GM12878 (cell line): ENCODE results near the gene CNNM2. TPM values are rescaled to one million over a fixed set of nuclear protein-coding genes. Genes with fewer than 3 reads are reported as not detected.

Source experiments
- ATAC-seq: fragments of 200-7000 bp; cut with Tn5 transposase; 3 replicates; pipeline ENCODE4 v1.9.1; 2020; ENCODE audit warnings: mild to moderate bottlenecking, moderate library complexity
- BruUV-seq: library from RNA; stranded (reverse); fragments of 400-500 nt; replicated peaks from 2 replicates; lab custom pipeline; 2021; lab: Mats Ljungman, UMichigan
- CTCF ChIA-PET: fragments of 300-600 bp; sonication (Branson Sonifier 250); formaldehyde crosslinking; extraction: SDS; loops from one replicate; lab custom pipeline; 2021; ENCODE audit warnings: inconsistent platforms; lab: Yijun Ruan, JAX
- POLR2A ChIA-PET: fragments of 350-600 bp; formaldehyde crosslinking; extraction: SDS; loops from one replicate; lab custom pipeline; 2021; ENCODE audit warnings: inconsistent platforms; lab: Charles Lee
- RAD21 ChIA-PET: fragments of 300-600 bp; sonication (Branson Sonifier 250); formaldehyde crosslinking; loops from one replicate; lab custom pipeline; 2023; ENCODE audit warnings: antibody characterized with exemption; ENCODE audit not compliant: unreplicated experiment; lab: Charles Lee
- SMC1A ChIA-PET: fragments of 300-600 bp; sonication (Branson Sonifier 250); formaldehyde crosslinking; loops from one replicate; lab custom pipeline; 2023; ENCODE audit not compliant: unreplicated experiment, uncharacterized antibody; lab: Charles Lee
- DNase-seq: peaks from one replicate; pipeline ENCODE4 v3.0.0-alpha.2; 2011; ENCODE audit warnings: low read depth, low spot score
- FAIRE-seq: peaks from 3 replicates; lab custom pipeline; 2011; peaks lifted over from hg19 to GRCh38; lab: Jason Lieb, UNC
- H2AFZ ChIP-seq: 2 replicates; pipeline ENCODE4 v1.6.0; 2011; ENCODE audit warnings: low read depth, low read length, control low read depth; ENCODE audit not compliant: control insufficient read depth
- H3K27ac ChIP-seq: 2 replicates; pipeline ENCODE4 v1.5.1; 2011; ENCODE audit warnings: control low read depth; ENCODE audit not compliant: control insufficient read depth, insufficient read depth
- H3K27me3 ChIP-seq, 2 experiments: replicated peaks in 1 of 2; 2 replicates each; pipeline versions ENCODE4 v1.6.0 to v1.6.1; 2011; ENCODE audit warnings: low read length in 1 of 2; ENCODE audit not compliant: control insufficient read depth in 2 of 2, insufficient read depth in 2 of 2
- H3K36me3 ChIP-seq, 2 experiments: 2 replicates each; pipeline ENCODE4 v1.5.1; 2011; ENCODE audit warnings: low read length in 1 of 2; ENCODE audit not compliant: control insufficient read depth in 2 of 2, insufficient read depth in 2 of 2
- H3K4me1 ChIP-seq: 2 replicates; pipeline ENCODE4 v1.6.1; 2011; ENCODE audit warnings: mild to moderate bottlenecking, low read length, moderate library complexity, mixed read lengths; ENCODE audit not compliant: control insufficient read depth, insufficient read depth
- H3K4me2 ChIP-seq: 2 replicates; pipeline ENCODE4 v1.6.0; 2011; ENCODE audit warnings: control low read depth; ENCODE audit not compliant: control insufficient read depth, insufficient read depth
- H3K4me3 ChIP-seq: fragments of 200-600 bp; sonication (generic); 2 replicates; pipeline ENCODE4 v1.5.1; 2016
- H3K79me2 ChIP-seq: 2 replicates; pipeline ENCODE4 v1.6.0; 2011; ENCODE audit warnings: low read length; ENCODE audit not compliant: control insufficient read depth, insufficient read depth
- H3K9ac ChIP-seq: 2 replicates; pipeline ENCODE4 v1.8.0; 2011; ENCODE audit warnings: low read length, control low read depth, mixed read lengths; ENCODE audit not compliant: control insufficient read depth, insufficient read depth
- H3K9me3 ChIP-seq: replicated peaks from 3 replicates; pipeline ENCODE4 v1.5.1; 2011; ENCODE audit warnings: mild to moderate bottlenecking, low read length; ENCODE audit not compliant: control insufficient read depth, insufficient read depth
- H4K20me1 ChIP-seq: 2 replicates; pipeline ENCODE4 v1.6.0; 2011; ENCODE audit not compliant: control insufficient read depth, insufficient read depth
- ASH2L ChIP-seq: fragments of 300-600, 200-600 bp; sonication (generic); IDR thresholded peaks from 2 replicates; pipeline ENCODE4 v1.6.1; 2017; ENCODE audit warnings: low read depth, mild to moderate bottlenecking, borderline replicate concordance
- BMI1 ChIP-seq: fragments of 450-650 bp; IDR thresholded peaks from 2 replicates; pipeline ENCODE4 v1.6.1; 2016; ENCODE audit warnings: mild to moderate bottlenecking, moderate library complexity, borderline replicate concordance
- CBX5 ChIP-seq: sonication (generic); IDR thresholded peaks from 2 replicates; pipeline ENCODE4 v1.6.1; 2016; ENCODE audit warnings: low read depth, moderate library complexity, mild to moderate bottlenecking, inconsistent platforms
- CHD2 ChIP-seq: IDR thresholded peaks from 2 replicates; pipeline ENCODE4 v1.6.1; 2011; ENCODE audit warnings: low read depth, low read length, improper control_type of control experiment, borderline replicate concordance
- IKZF2 ChIP-seq, 2 experiments: fragments of 450-650 bp; IDR thresholded peaks; 2 replicates each; pipeline ENCODE4 v1.6.1; 2017; ENCODE audit warnings: mild to moderate bottlenecking in 2 of 2, moderate library complexity in 2 of 2
- IRF4 ChIP-seq: IDR thresholded peaks from 2 replicates; pipeline ENCODE4 v1.6.1; 2011; ENCODE audit warnings: low read depth, low read length
- JUNB ChIP-seq: IDR thresholded peaks from 2 replicates; pipeline ENCODE4 v1.6.1; 2016; ENCODE audit warnings: antibody characterized with exemption, mild to moderate bottlenecking
- MEF2B ChIP-seq: fragments of 450-650 bp; IDR thresholded peaks from 2 replicates; pipeline ENCODE4 v1.6.1; 2018; ENCODE audit warnings: mild to moderate bottlenecking, moderate library complexity; ENCODE audit not compliant: partially characterized antibody, poor library complexity, severe bottlenecking
- MTA2 ChIP-seq: fragments of 450-650 bp; IDR thresholded peaks from 2 replicates; pipeline ENCODE4 v1.6.1; 2016; ENCODE audit warnings: low read depth, mild to moderate bottlenecking, moderate library complexity
- MYB ChIP-seq: fragments of 150-350 bp; IDR thresholded peaks from 2 replicates; pipeline ENCODE4 v1.6.1; 2014; ENCODE audit warnings: mild to moderate bottlenecking, low read depth, low read length, borderline replicate concordance
- RB1 ChIP-seq: fragments of 450-650 bp; formaldehyde crosslinking; IDR thresholded peaks from 2 replicates; pipeline ENCODE4 v1.6.1; 2017; ENCODE audit warnings: mild to moderate bottlenecking, borderline replicate concordance
- RUNX3 ChIP-seq: IDR thresholded peaks from 2 replicates; pipeline ENCODE4 v1.6.1; 2012; ENCODE audit warnings: low read length, inconsistent platforms
- SIN3A ChIP-seq: IDR thresholded peaks from 2 replicates; pipeline ENCODE4 v1.6.1; 2012; ENCODE audit warnings: low read depth, low read length, improper control_type of control experiment
- STAT1 ChIP-seq: fragments of 450-650 bp; conservative IDR thresholded peaks from 2 replicates; pipeline ENCODE4 v1.6.1; 2014; ENCODE audit warnings: antibody characterized with exemption, mild to moderate bottlenecking
- WGBS: methylation state at CpG from one replicate; pipeline ENCODE4 v1.1.6; 2016; ENCODE audit warnings: low lambda C conversion rate; ENCODE audit not compliant: insufficient replicate concordance, insufficient coverage; ENCODE audit errors: missing lambda C conversion rate; 5-methylcytosine and 5-hydroxymethylcytosine counted together
- in situ Hi-C: fragments of 300-500 bp; cut with MboI; formaldehyde crosslinking; loops from 9 replicates; pipeline ENCODE4 v1.14.3; 2018; ENCODE audit warnings: mixed read lengths
- intact Hi-C: fragments of 100-400 bp; cut with micrococcal nuclease; formaldehyde crosslinking; loops from one replicate; pipeline ENCODE4 v1.14.2; 2022; ENCODE audit not compliant: unreplicated experiment
- polyA plus RNA-seq, 11 experiments: library from polyadenylated mRNA; depleted of rRNA in 4 of 11; unstranded in 6 of 11; stranded (reverse) in 5 of 11; fragments of >200 nt; fragmentation: Nextera tagmentation in 4 of 11; fragmentation: Illumina TruSeq in 1 of 11; extraction: Ambion mirVana in 4 of 11; extraction: Trizol in 1 of 11; gene quantifications; 1 replicate in 1 of 11; 2 replicates in 10 of 11; pipeline versions ENCODE4 v1.2.1 to v1.2.3, GENCODE V29; 2011 to 2016; ENCODE audit warnings: inconsistent platforms in 2 of 11, missing spikeins in 2 of 11, low read depth in 1 of 11
- total RNA-seq, 4 experiments: library from RNA; depleted of rRNA in 3 of 4; stranded (reverse); fragments of >200 nt in 3 of 4; fragmentation: Illumina TruSeq in 1 of 4; extraction: Trizol in 1 of 4; gene quantifications; 2 replicates each; pipeline versions ENCODE4 v1.2.1 to v1.2.3, GENCODE V29; 2013 to 2021
- TF ChIP-seq, protein P1 (sequence below): fragments of 450-650 bp; IDR thresholded peaks from 2 replicates; pipeline ENCODE4 v1.6.1; 2014; ENCODE audit warnings: mild to moderate bottlenecking
- TF ChIP-seq, protein P2 (sequence below): fragments of 450-650 bp; IDR thresholded peaks from 2 replicates; pipeline ENCODE4 v1.6.1; 2017; ENCODE audit warnings: borderline replicate concordance
- TF ChIP-seq, protein P3 (sequence below): IDR thresholded peaks from 2 replicates; pipeline ENCODE4 v1.6.1; 2011; ENCODE audit warnings: low read depth, low read length, improper control_type of control experiment, borderline replicate concordance
- TF ChIP-seq, protein P4 (sequence below): IDR thresholded peaks from 2 replicates; pipeline ENCODE4 v1.6.1; 2011; ENCODE audit warnings: borderline replicate concordance, low read depth, mild to moderate bottlenecking, moderate library complexity, low read length; ENCODE audit not compliant: insufficient read depth, poor library complexity, severe bottlenecking

Gene CNNM2
- total and polyA plus RNA-seq, 10 of the 15 experiments (the other 5 are each of a cell fraction or from before 2014, with no cell fraction given) = 0.18 to 7.3 (median 2.5) TPM

GRCh38 chr10:102872163-102872562, 45.9 kb upstream of the CNNM2 start:
- DNase-seq (no peak), FAIRE-seq (no peak), ATAC-seq (no peak)
- in situ Hi-C loops (no loop called here), intact Hi-C loops (no loop called here)
- no peaks in the 10 kb centered on the region for H3K9me3 ChIP-seq
- H3K4me1 ChIP-seq = no peaks in the 10 kb centered on the region
- H3K9ac ChIP-seq = no peak overlapping the region
- 72% methylated on average over 4 of the region's 4 CpGs for WGBS
- no peaks in the 10 kb centered on the region for H3K36me3 ChIP-seq
- no peak overlapping the region for H3K4me2 ChIP-seq
- CTCF ChIA-PET = no interaction called here
- RAD21 ChIA-PET = no interaction called here
- no peaks in the 10 kb centered on the region for H3K79me2 ChIP-seq
- H4K20me1 ChIP-seq = no peaks in the 10 kb centered on the region
- no peaks in the 10 kb centered on the region for H3K27me3 ChIP-seq
- POLR2A ChIA-PET = no interaction called here
- no peak overlapping the region for H3K4me3 ChIP-seq
- no peak overlapping the region for H2AFZ ChIP-seq
- no TSS peak for BruUV-seq
- SMC1A ChIA-PET = no interaction called here
- H3K27ac ChIP-seq = no peak overlapping the region
- TF ChIP-seq MTA2 (no peak), RUNX3 (no peak), MEF2B (no peak), BMI1 (no peak), CHD2 (no peak), IKZF2 (IDR thresholded peaks at IDR 0.05) (no peak), JUNB (no peak), IRF4 (no peak), CBX5 (no peak), RB1 (no peak), ASH2L (no peak), SIN3A (no peak), MYB (no peak), STAT1 (no peak)
- TF ChIP-seq, protein P1, sequence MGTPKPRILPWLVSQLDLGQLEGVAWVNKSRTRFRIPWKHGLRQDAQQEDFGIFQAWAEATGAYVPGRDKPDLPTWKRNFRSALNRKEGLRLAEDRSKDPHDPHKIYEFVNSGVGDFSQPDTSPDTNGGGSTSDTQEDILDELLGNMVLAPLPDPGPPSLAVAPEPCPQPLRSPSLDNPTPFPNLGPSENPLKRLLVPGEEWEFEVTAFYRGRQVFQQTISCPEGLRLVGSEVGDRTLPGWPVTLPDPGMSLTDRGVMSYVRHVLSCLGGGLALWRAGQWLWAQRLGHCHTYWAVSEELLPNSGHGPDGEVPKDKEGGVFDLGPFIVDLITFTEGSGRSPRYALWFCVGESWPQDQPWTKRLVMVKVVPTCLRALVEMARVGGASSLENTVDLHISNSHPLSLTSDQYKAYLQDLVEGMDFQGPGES = no peak
- TF ChIP-seq, protein P2, sequence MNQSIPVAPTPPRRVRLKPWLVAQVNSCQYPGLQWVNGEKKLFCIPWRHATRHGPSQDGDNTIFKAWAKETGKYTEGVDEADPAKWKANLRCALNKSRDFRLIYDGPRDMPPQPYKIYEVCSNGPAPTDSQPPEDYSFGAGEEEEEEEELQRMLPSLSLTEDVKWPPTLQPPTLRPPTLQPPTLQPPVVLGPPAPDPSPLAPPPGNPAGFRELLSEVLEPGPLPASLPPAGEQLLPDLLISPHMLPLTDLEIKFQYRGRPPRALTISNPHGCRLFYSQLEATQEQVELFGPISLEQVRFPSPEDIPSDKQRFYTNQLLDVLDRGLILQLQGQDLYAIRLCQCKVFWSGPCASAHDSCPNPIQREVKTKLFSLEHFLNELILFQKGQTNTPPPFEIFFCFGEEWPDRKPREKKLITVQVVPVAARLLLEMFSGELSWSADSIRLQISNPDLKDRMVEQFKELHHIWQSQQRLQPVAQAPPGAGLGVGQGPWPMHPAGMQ = no peak
- TF ChIP-seq, protein P3, sequence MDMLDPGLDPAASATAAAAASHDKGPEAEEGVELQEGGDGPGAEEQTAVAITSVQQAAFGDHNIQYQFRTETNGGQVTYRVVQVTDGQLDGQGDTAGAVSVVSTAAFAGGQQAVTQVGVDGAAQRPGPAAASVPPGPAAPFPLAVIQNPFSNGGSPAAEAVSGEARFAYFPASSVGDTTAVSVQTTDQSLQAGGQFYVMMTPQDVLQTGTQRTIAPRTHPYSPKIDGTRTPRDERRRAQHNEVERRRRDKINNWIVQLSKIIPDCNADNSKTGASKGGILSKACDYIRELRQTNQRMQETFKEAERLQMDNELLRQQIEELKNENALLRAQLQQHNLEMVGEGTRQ = no peak
- TF ChIP-seq, protein P4, sequence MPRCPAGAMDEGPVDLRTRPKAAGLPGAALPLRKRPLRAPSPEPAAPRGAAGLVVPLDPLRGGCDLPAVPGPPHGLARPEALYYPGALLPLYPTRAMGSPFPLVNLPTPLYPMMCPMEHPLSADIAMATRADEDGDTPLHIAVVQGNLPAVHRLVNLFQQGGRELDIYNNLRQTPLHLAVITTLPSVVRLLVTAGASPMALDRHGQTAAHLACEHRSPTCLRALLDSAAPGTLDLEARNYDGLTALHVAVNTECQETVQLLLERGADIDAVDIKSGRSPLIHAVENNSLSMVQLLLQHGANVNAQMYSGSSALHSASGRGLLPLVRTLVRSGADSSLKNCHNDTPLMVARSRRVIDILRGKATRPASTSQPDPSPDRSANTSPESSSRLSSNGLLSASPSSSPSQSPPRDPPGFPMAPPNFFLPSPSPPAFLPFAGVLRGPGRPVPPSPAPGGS = no peak
